GM12874 (cell line): ENCODE measurements around the gene ZNF586.

ENCODE experiments used
- TF ChIP-seq, protein P1 (sequence below): IDR thresholded peaks from 2 replicates; pipeline ENCODE4 v1.5.1; 2011; ENCODE audit warnings: low read depth, mild to moderate bottlenecking, control low read depth, low read length, moderate library complexity; ENCODE audit not compliant: insufficient read depth

The ZNF586 gene

DNA sequence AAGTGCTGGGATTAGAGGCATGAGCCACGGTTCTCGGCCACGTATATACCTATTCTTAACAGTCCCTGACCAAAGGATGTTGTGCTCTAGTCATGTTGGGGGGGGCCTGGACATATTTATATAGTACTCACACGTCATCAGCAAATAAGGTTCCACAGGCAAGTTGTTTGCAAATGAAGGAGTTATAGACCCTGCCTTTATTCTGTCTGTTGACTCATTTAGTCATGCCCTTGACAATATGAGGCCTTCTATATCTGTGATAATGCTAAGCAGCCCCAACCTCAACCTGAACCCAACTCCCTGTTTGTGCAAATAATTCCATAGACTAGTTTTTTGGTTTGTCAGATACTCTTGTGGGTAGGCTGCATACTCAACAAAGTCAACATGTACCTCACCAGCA, 8.9 kb downstream of the ZNF586 start:
- TF ChIP-seq, protein P1, sequence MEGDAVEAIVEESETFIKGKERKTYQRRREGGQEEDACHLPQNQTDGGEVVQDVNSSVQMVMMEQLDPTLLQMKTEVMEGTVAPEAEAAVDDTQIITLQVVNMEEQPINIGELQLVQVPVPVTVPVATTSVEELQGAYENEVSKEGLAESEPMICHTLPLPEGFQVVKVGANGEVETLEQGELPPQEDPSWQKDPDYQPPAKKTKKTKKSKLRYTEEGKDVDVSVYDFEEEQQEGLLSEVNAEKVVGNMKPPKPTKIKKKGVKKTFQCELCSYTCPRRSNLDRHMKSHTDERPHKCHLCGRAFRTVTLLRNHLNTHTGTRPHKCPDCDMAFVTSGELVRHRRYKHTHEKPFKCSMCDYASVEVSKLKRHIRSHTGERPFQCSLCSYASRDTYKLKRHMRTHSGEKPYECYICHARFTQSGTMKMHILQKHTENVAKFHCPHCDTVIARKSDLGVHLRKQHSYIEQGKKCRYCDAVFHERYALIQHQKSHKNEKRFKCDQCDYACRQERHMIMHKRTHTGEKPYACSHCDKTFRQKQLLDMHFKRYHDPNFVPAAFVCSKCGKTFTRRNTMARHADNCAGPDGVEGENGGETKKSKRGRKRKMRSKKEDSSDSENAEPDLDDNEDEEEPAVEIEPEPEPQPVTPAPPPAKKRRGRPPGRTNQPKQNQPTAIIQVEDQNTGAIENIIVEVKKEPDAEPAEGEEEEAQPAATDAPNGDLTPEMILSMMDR, result no peak

DNA sequence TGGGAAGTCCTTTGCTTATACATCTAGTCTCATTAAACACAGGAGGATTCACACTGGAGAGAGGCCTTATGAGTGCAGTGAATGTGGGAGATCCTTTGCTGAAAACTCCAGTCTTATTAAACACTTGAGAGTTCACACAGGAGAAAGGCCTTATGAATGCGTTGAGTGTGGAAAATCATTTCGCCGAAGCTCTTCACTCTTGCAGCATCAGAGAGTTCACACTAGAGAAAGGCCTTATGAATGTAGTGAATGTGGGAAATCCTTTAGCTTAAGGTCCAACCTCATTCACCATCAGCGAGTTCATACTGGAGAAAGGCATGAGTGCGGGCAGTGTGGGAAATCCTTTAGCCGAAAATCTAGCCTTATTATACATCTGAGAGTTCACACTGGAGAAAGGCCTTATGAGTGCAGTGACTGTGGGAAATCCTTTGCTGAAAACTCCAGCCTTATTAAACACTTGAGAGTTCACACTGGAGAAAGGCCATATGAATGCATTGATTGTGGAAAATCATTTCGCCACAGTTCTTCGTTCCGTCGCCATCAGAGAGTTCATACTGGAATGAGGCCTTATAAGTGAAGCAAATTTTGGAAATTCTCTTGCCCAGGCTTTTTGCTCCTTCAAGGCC, 9.9 kb downstream of the ZNF586 start:
- TF ChIP-seq, protein P1, result no peak

- TF ChIP-seq, protein P1, result no peak
Measured at GRCh38 chr19:57786286-57786685, 16.8 kb downstream of the ZNF586 start.

DNA sequence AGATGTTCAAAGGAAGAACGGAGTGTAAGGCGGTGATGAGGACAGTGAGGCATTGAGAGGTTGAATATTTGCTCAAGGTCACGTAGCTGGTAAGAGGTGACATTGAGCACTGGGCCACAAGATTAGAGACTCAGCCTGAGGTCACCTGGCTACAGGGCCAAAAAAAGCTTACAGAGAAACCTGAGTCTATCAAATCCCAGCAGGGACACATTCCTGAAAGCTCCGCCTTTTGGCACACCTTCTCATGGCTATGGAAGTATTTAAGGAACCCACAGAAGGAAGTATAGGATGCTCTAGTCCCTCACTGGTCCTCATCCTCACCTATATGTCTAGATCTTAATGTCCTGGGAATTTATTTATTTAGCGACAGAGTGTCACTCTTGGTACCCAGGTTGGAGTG, 17.4 kb downstream of the ZNF586 start:
- TF ChIP-seq, protein P1, result no peak

- TF ChIP-seq, protein P1, result no peak
Measured at GRCh38 chr19:57788114-57788692, 18.7 kb downstream of the ZNF586 start.

DNA sequence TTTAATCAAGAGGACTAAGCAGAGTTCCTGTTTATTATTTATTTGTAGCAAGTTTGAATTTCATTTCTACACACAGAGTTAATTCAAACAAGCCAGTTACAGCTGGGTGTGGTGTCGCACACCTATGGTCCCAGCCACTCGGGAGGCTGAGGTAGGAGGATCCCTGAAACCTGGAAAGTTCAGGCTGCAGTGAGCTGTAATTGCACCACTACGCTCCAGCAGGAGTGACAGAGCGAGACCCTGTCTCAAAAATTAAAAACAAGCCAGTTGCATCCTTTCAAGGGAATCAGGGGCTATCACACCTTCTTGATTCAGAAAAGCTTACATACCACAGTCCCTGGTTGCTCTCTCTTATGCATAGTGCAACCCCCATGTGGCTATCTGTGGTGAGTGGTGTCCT, 19.8 kb downstream of the ZNF586 start:
- TF ChIP-seq, protein P1, result no peak

DNA sequence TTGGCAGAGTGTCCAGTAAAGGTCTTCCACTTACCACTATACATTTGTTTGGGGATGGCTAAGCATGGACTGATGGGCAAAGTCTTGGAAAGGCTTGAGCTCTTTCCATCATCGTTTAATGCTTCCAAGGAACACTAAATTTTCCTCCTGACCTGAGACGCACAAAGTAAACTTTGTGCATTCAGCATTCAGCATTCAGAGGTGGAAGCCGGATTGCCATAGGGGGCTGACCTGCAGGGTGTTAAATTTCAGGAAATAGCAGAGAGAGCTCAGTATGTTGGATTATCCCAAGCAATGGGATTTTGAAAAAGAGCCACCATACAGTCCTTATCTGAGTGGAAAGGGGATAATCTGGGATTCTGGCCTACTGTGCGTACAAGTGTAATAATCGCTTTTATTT, 31.2 kb downstream of the ZNF586 start:
- TF ChIP-seq, protein P1, result no peak

- TF ChIP-seq, protein P1, result no peak
Measured at GRCh38 chr19:57802269-57802668, 32.8 kb downstream of the ZNF586 start.
